ENCODE data around the gene SULT2A1. TPM values are rescaled to one million over a fixed set of nuclear protein-coding genes. Genes with fewer than 3 reads are reported as not detected.

Gene SULT2A1
- total and polyA plus RNA-seq, 2 of the 8 experiments (the other 6 are each of a cell fraction or from before 2014, with no cell fraction given) = not detected

- no peak for TF ChIP-seq EZH2 (IDR thresholded peaks at IDR 0.05; ENCODE audit: low read depth, low read length, severe bottlenecking)
- no peak for TF ChIP-seq POLR2A (IDR thresholded peaks at IDR 0.05; ENCODE audit: control extremely low read depth in 1 of 2, low read depth in 2 of 2, low read length in 2 of 2)
- no peak for TF ChIP-seq SIX5 (IDR thresholded peaks at IDR 0.05; ENCODE audit: low read depth, low read length)
- TF ChIP-seq RFX5 (IDR thresholded peaks at IDR 0.05; ENCODE audit: borderline replicate concordance, low read depth, low read length) = no peak
- TF ChIP-seq CHD2 (IDR thresholded peaks at IDR 0.05; ENCODE audit: low read length) = no peak
- no peak for TF ChIP-seq ATF3 (IDR thresholded peaks at IDR 0.05; ENCODE audit: insufficient read depth, low read depth, low read length)
- no peak for TF ChIP-seq KDM4A (IDR thresholded peaks at IDR 0.05; ENCODE audit: low read depth, low read length, severe bottlenecking)
- TF ChIP-seq CHD1 (IDR thresholded peaks at IDR 0.05; ENCODE audit: low read depth, low read length) = no peak
- TF ChIP-seq SIRT6 (IDR thresholded peaks at IDR 0.05; ENCODE audit: low read length) = no peak
- no peak for FAIRE-seq
- H3K36me3 ChIP-seq (ENCODE audit: control insufficient read depth in 2 of 4, insufficient read depth in 4 of 4, low read length in 3 of 4) = no peaks in the 10 kb centered on the region
- no peak overlapping the region for H2BK12ac ChIP-seq (ENCODE audit: low read depth, low read length)
- H2AFZ ChIP-seq (ENCODE audit: low read length) = no peak overlapping the region
- H3K4me2 ChIP-seq (ENCODE audit: insufficient read depth in 1 of 2, low read depth in 2 of 2, low read length in 2 of 2) = no peak overlapping the region
- H3K79me2 ChIP-seq (ENCODE audit: control insufficient read depth in 1 of 2, insufficient read depth in 2 of 2, low read length in 2 of 2) = no peaks in the 10 kb centered on the region; a peak in 1 of 4 replicates
- H4K91ac ChIP-seq (replicated peaks; ENCODE audit: insufficient read length, low read length) = no peak overlapping the region
- H3K4ac ChIP-seq (replicated peaks; ENCODE audit: insufficient read length, low read depth, low read length) = no peak overlapping the region
- DNase-seq (ENCODE audit: low read depth in 1 of 2, low spot score in 2 of 2) = no peak
- no peaks in the 10 kb centered on the region for H4K20me1 ChIP-seq (replicated peaks in 1 of 2; ENCODE audit: control insufficient read depth in 1 of 2, insufficient read depth in 2 of 2, low read length in 2 of 2)
- WGBS, 2 experiments (ENCODE audit: extremely low coverage in 1 of 2, insufficient coverage in 1 of 2, insufficient read length in 1 of 2, insufficient replicate concordance in 2 of 2, low coverage in 1 of 2, low lambda C conversion rate in 2 of 2, missing lambda C conversion rate in 1 of 2) = 78% methylated on average over 6 of the region's 6 CpGs; no CpG with 5 or more reads in 1 of the 2 experiments
- no peaks in the 10 kb centered on the region for H3K23me2 ChIP-seq (ENCODE audit: low read depth, low read length)
- no peaks in the 10 kb centered on the region for H3K9me3 ChIP-seq (ENCODE audit: insufficient read depth in 2 of 2, low read depth in 1 of 2, low read length in 1 of 2)
- H2AK5ac ChIP-seq (ENCODE audit: low read depth, low read length) = no peak overlapping the region
- peaks cover 3 to 6% (median 4%) of the 10 kb centered on the region in 4 experiments; a peak in 6 of 7 replicates for H3K4me1 ChIP-seq (replicated peaks in 1 of 4; ENCODE audit: control insufficient read depth in 3 of 4, insufficient read depth in 4 of 4, low read length in 3 of 4)
- no peaks in the 10 kb centered on the region for H3K27me3 ChIP-seq (replicated peaks in 1 of 4; ENCODE audit: control insufficient read depth in 3 of 4, extremely low read depth in 1 of 4, insufficient read depth in 3 of 4, low read length in 3 of 4)
- H3K18ac ChIP-seq (ENCODE audit: extremely low read depth, low read length) = no peak overlapping the region
- no peak overlapping the region for H2BK20ac ChIP-seq (ENCODE audit: low read length)
- no peak overlapping the region for H3K27ac ChIP-seq (ENCODE audit: low read depth, low read length)
- CTCF ChIA-PET (ENCODE audit: partially characterized antibody) = interaction anchor here (0.6 to 2.5 kb wide), 12 partner anchors 9 to 679 kb away, joined by 3 to 8 read pairs (median 4); no protein-coding TSS in a partner anchor
- H4K5ac ChIP-seq (ENCODE audit: insufficient read length, low read depth, low read length) = no peak overlapping the region
- no peak overlapping the region for H2BK120ac ChIP-seq (replicated peaks; ENCODE audit: low read depth, low read length)
- no peak overlapping the region for H3K23ac ChIP-seq (ENCODE audit: insufficient read length)
- H2BK15ac ChIP-seq (ENCODE audit: low read length) = no peak overlapping the region
- peak overlapping the region; percentile 45; the same call in 1 of the 2 replicates for H4K8ac ChIP-seq (ENCODE audit: extremely low read depth, insufficient read depth, low read length)
- no peak overlapping the region for H3K56ac ChIP-seq (replicated peaks; ENCODE audit: insufficient read length, low read depth, low read length)
- POLR2A ChIA-PET (ENCODE audit: partially characterized antibody) = interaction anchor here (0.8 to 1.2 kb wide), 2 partner anchors 23 to 67 kb away, joined by 3 read pairs; no protein-coding TSS in a partner anchor
- no peak overlapping the region for H3K9ac ChIP-seq (replicated peaks in 1 of 4; ENCODE audit: extremely low read depth in 1 of 4, low read depth in 3 of 4, low read length in 3 of 4)
- H3K79me1 ChIP-seq (ENCODE audit: low read depth, low read length) = no peaks in the 10 kb centered on the region
- H3K14ac ChIP-seq (ENCODE audit: insufficient read length) = no peak overlapping the region
- no peak overlapping the region for H2BK5ac ChIP-seq (ENCODE audit: low read depth, low read length)
- H3K4me3 ChIP-seq (ENCODE audit: extremely low read depth in 1 of 4, insufficient read depth in 2 of 4, low read depth in 3 of 4, low read length in 4 of 4) = no peak overlapping the region
Measured at GRCh38 chr19:47826800-47827199, 59.3 kb downstream of the SULT2A1 start.
